H1 (cell line): ENCODE results near the gene RHBDF2. TPM values are rescaled to one million over a fixed set of nuclear protein-coding genes. Genes with fewer than 3 reads are reported as not detected.

Source experiments
- CTCF ChIA-PET: fragments of 300-600 bp; sonication (Branson Sonifier 250); formaldehyde crosslinking; loops from one replicate; lab custom pipeline; 2021; ENCODE audit not compliant: partially characterized antibody; lab: Charles Lee
- POLR2A ChIA-PET: fragments of 300-600 bp; sonication (Branson Sonifier 250); formaldehyde crosslinking; loops from one replicate; lab custom pipeline; 2021; ENCODE audit warnings: inconsistent platforms; ENCODE audit not compliant: partially characterized antibody; lab: Charles Lee
- DNase-seq, 2 experiments: peaks; one replicate each; pipeline versions ENCODE4 v3.0.0 to v3.0.0-alpha.2; 2010 to 2022; ENCODE audit warnings: low spot score in 2 of 2, low read depth in 1 of 2, mixed read lengths in 1 of 2
- FAIRE-seq: peaks from 2 replicates; lab custom pipeline; 2011; peaks lifted over from hg19 to GRCh38; lab: Jason Lieb, UNC
- H2AFZ ChIP-seq: 2 replicates; pipeline ENCODE4 v1.8.1; 2012; ENCODE audit warnings: low read length, inconsistent platforms
- H2AK5ac ChIP-seq: 2 replicates; pipeline ENCODE4 v1.6.1; 2013; ENCODE audit warnings: low read depth, low read length
- H2BK120ac ChIP-seq: replicated peaks from 2 replicates; pipeline ENCODE3; 2013; ENCODE audit warnings: low read depth, low read length, inconsistent platforms
- H2BK12ac ChIP-seq: 2 replicates; pipeline ENCODE4 v1.6.1; 2013; ENCODE audit warnings: low read depth, low read length
- H2BK15ac ChIP-seq: 2 replicates; pipeline ENCODE4 v1.6.1; 2013; ENCODE audit warnings: low read length
- H2BK20ac ChIP-seq: 2 replicates; pipeline ENCODE4 v1.6.1; 2013; ENCODE audit warnings: low read length
- H2BK5ac ChIP-seq: 2 replicates; pipeline ENCODE4 v1.6.1; 2013; ENCODE audit warnings: low read depth, low read length
- H3K14ac ChIP-seq: 2 replicates; pipeline ENCODE4 v1.6.1; 2013; ENCODE audit warnings: inconsistent platforms; ENCODE audit not compliant: insufficient read length
- H3K18ac ChIP-seq: 2 replicates; pipeline ENCODE4 v1.6.1; 2013; ENCODE audit warnings: low read length; ENCODE audit errors: extremely low read depth
- H3K23ac ChIP-seq: 2 replicates; pipeline ENCODE4 v1.6.1; 2013; ENCODE audit warnings: inconsistent platforms; ENCODE audit not compliant: insufficient read length
- H3K23me2 ChIP-seq: 2 replicates; pipeline ENCODE4 v1.6.1; 2013; ENCODE audit warnings: low read depth, low read length
- H3K27ac ChIP-seq: 2 replicates; pipeline ENCODE4 v1.6.1; 2011; ENCODE audit warnings: low read depth, low read length, inconsistent platforms
- H3K27me3 ChIP-seq, 4 experiments: replicated peaks in 1 of 4; 1 replicate in 1 of 4; 2 replicates in 3 of 4; pipeline versions ENCODE4 v1.6.1 to v1.8.1; 2011 to 2013; ENCODE audit warnings: low read length in 3 of 4, mild to moderate bottlenecking in 3 of 4, inconsistent platforms in 2 of 4, mixed read lengths in 2 of 4, moderate library complexity in 1 of 4; ENCODE audit not compliant: control insufficient read depth in 3 of 4, insufficient read depth in 3 of 4; ENCODE audit errors: extremely low read depth in 1 of 4
- H3K36me3 ChIP-seq, 4 experiments: 2 replicates each; pipeline versions ENCODE4 v1.6.1 to v1.8.1; 2011 to 2013; ENCODE audit warnings: mild to moderate bottlenecking in 4 of 4, low read length in 3 of 4, moderate library complexity in 2 of 4, control low read depth in 1 of 4, inconsistent platforms in 1 of 4; ENCODE audit not compliant: insufficient read depth in 4 of 4, control insufficient read depth in 2 of 4
- H3K4ac ChIP-seq: replicated peaks from 2 replicates; pipeline ENCODE3; 2013; ENCODE audit warnings: low read length, low read depth, mixed read lengths, inconsistent platforms; ENCODE audit not compliant: insufficient read length
- H3K4me1 ChIP-seq, 4 experiments: replicated peaks in 1 of 4; 1 replicate in 1 of 4; 2 replicates in 3 of 4; pipeline versions ENCODE4 v1.6.1 to v1.8.1; 2011 to 2013; ENCODE audit warnings: low read length in 3 of 4, inconsistent platforms in 2 of 4, mixed read lengths in 1 of 4; ENCODE audit not compliant: insufficient read depth in 4 of 4, control insufficient read depth in 3 of 4
- H3K4me2 ChIP-seq, 2 experiments: 2 replicates each; pipeline versions ENCODE4 v1.6.1 to v1.8.1; 2011 to 2013; ENCODE audit warnings: low read depth in 2 of 2, low read length in 2 of 2, control low read depth in 1 of 2, inconsistent platforms in 1 of 2, mild to moderate bottlenecking in 1 of 2; ENCODE audit not compliant: insufficient read depth in 1 of 2
- H3K4me3 ChIP-seq, 4 experiments: fragments of 200-600, 300-600 bp in 1 of 4; sonication (generic), shearing (Covaris generic), sonication (Bioruptor Twin) in 1 of 4; 2 replicates each; pipeline versions ENCODE4 v1.5.1 to v1.8.1; 2011 to 2016; ENCODE audit warnings: low read length in 4 of 4, low read depth in 3 of 4, control low read depth in 2 of 4, inconsistent platforms in 2 of 4, mild to moderate bottlenecking in 2 of 4, mixed read lengths in 1 of 4, moderate library complexity in 1 of 4; ENCODE audit not compliant: insufficient read depth in 2 of 4; ENCODE audit errors: extremely low read depth in 1 of 4
- H3K56ac ChIP-seq: replicated peaks from 2 replicates; pipeline ENCODE3; 2013; ENCODE audit warnings: low read depth, mild to moderate bottlenecking, mixed read lengths, low read length, inconsistent platforms; ENCODE audit not compliant: insufficient read length
- H3K79me1 ChIP-seq: 2 replicates; pipeline ENCODE4 v1.6.1; 2013; ENCODE audit warnings: low read depth, low read length, control low read depth
- H3K79me2 ChIP-seq, 2 experiments: 2 replicates each; pipeline versions ENCODE4 v1.6.1 to v1.8.1; 2012 to 2013; ENCODE audit warnings: low read length in 2 of 2, mild to moderate bottlenecking in 2 of 2, inconsistent platforms in 1 of 2; ENCODE audit not compliant: insufficient read depth in 2 of 2, control insufficient read depth in 1 of 2
- H3K9ac ChIP-seq, 4 experiments: replicated peaks in 1 of 4; 1 replicate in 1 of 4; 2 replicates in 3 of 4; pipeline versions ENCODE4 v1.6.1 to v1.8.1; 2011 to 2013; ENCODE audit warnings: low read depth in 3 of 4, low read length in 3 of 4, control low read depth in 2 of 4, mild to moderate bottlenecking in 2 of 4, moderate library complexity in 2 of 4, inconsistent platforms in 1 of 4; ENCODE audit errors: extremely low read depth in 1 of 4
- H3K9me3 ChIP-seq, 2 experiments: 2 replicates each; pipeline versions ENCODE4 v1.6.1 to v1.8.1; 2012 to 2013; ENCODE audit warnings: mild to moderate bottlenecking in 2 of 2, moderate library complexity in 2 of 2, control low read depth in 1 of 2, inconsistent platforms in 1 of 2, low read depth in 1 of 2, low read length in 1 of 2, mixed read lengths in 1 of 2; ENCODE audit not compliant: insufficient read depth in 2 of 2
- H4K20me1 ChIP-seq, 2 experiments: replicated peaks in 1 of 2; 2 replicates each; pipeline versions ENCODE3 to v1.8.1; 2011 to 2013; ENCODE audit warnings: inconsistent platforms in 2 of 2, low read length in 2 of 2, mild to moderate bottlenecking in 1 of 2; ENCODE audit not compliant: insufficient read depth in 2 of 2, control insufficient read depth in 1 of 2
- H4K5ac ChIP-seq: 2 replicates; pipeline ENCODE4 v1.6.1; 2013; ENCODE audit warnings: low read length, low read depth, mixed read lengths, inconsistent platforms; ENCODE audit not compliant: insufficient read length
- H4K8ac ChIP-seq: 2 replicates; pipeline ENCODE4 v1.8.0; 2013; ENCODE audit warnings: mild to moderate bottlenecking, moderate library complexity, low read length, inconsistent platforms; ENCODE audit not compliant: insufficient read depth; ENCODE audit errors: extremely low read depth
- H4K91ac ChIP-seq: replicated peaks from 2 replicates; pipeline ENCODE3; 2013; ENCODE audit warnings: low read length, mixed read lengths, inconsistent platforms; ENCODE audit not compliant: insufficient read length
- GTF2F1 ChIP-seq: IDR thresholded peaks from 2 replicates; pipeline ENCODE4 v1.6.1; 2012; ENCODE audit warnings: low read depth, low read length, improper control_type of control experiment, borderline replicate concordance
- NANOG ChIP-seq: IDR thresholded peaks from 2 replicates; pipeline ENCODE4 v1.6.1; 2011; ENCODE audit warnings: low read length, low read depth, mild to moderate bottlenecking, inconsistent platforms; ENCODE audit not compliant: insufficient read depth, poor library complexity, severe bottlenecking
- POLR2AphosphoS5 ChIP-seq: IDR thresholded peaks from 2 replicates; pipeline ENCODE4 v1.6.1; 2011; ENCODE audit warnings: low read depth, low read length
- SIX5 ChIP-seq: IDR thresholded peaks from 2 replicates; pipeline ENCODE4 v1.6.1; 2011; ENCODE audit warnings: mild to moderate bottlenecking, low read depth, low read length
- TEAD4 ChIP-seq: IDR thresholded peaks from 2 replicates; pipeline ENCODE4 v1.6.1; 2012; ENCODE audit warnings: low read depth, low read length, inconsistent platforms, mixed read lengths
- WGBS, 2 experiments: shearing (Covaris generic) in 1 of 2; methylation state at CpG; one replicate each; pipeline versions ENCODE4 v1.1.6 to v1.1.7; 2013 to 2015; ENCODE audit warnings: low lambda C conversion rate in 2 of 2, mixed read lengths in 2 of 2, inconsistent platforms in 1 of 2, low coverage in 1 of 2, missing lambda C conversion rate in 1 of 2; ENCODE audit not compliant: insufficient replicate concordance in 2 of 2, insufficient coverage in 1 of 2, insufficient read length in 1 of 2; ENCODE audit errors: extremely low coverage in 1 of 2, missing lambda C conversion rate in 1 of 2; 5-methylcytosine and 5-hydroxymethylcytosine counted together
- polyA plus RNA-seq, 7 experiments: library from polyadenylated mRNA; depleted of rRNA in 3 of 7; stranded (reverse) in 5 of 7; unstranded in 2 of 7; fragments of >200 nt in 5 of 7; fragments of 200-250 nt in 2 of 7; gene quantifications; 1 replicate in 5 of 7; 2 replicates in 1 of 7; 4 replicates in 1 of 7; pipeline versions ENCODE4 v1.2.1 to v1.2.3, GENCODE V29; 2011 to 2013; ENCODE audit warnings: missing spikeins in 2 of 7, mixed read lengths in 2 of 7
- total RNA-seq: library from RNA; stranded (reverse); fragmentation: NEBNext Ultra II Directional; extraction: Animal tissue kit (Norgen Biotek cat#: 25700); gene quantifications from 2 replicates; pipeline ENCODE4 v1.2.1, GENCODE V29; 2021
- TF ChIP-seq, protein P1 (sequence below), 3 experiments: IDR thresholded peaks; 1 replicate in 2 of 3; 2 replicates in 1 of 3; pipeline versions ENCODE4 v1.5.1 to v1.6.1; 2011; ENCODE audit warnings: low read length in 3 of 3, mild to moderate bottlenecking in 3 of 3, inconsistent platforms in 2 of 3, low read depth in 1 of 3, moderate library complexity in 1 of 3; ENCODE audit not compliant: insufficient read depth in 1 of 3; ENCODE audit errors: control extremely low read depth in 1 of 3

RHBDF2 gene
- total and polyA plus RNA-seq, 2 of the 8 experiments (the other 6 are each of a cell fraction or from before 2014, with no cell fraction given) = 21.2 to 25.9 TPM

DNA sequence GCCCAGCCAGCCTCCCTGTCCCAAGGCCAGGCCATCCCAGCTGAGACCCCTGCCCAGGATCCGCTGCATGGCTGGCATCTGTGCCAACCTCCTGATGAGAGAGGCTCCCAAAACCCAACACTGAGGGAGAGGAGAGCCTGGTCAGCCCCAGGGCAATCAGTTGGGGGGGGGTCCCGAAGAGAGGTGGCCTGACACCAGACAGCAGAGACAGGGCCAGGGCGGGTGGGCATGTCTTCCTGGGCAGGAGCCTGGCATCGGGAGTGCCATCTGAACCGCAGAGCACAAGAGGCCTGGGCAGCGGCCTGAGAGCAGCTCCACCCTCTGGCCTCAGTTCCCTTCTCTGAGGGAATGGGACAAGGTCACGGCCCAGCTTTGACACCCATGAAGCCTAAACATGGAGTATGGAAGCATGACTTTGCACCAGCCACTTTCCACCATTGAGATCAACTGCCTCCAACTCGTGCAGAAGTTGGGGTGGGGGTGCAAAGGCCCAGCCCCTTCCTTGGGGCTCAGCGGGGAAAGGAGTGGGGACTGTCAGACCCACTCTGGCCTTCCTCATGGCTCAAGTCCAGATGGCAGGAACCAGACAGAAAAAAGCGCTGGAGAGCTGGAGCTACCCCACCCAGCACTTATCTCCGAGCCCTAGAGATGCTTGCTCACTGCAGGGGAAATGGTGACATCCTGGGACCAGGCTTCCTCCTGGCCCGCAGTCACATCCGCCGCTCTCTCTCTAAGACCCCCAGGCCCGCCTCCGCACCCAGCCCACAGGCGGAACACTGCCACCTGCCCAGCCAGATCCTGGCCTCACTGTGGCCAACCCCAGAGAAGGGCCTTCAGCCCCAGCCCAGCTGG is 9.7 kb downstream of the RHBDF2 start:
- POLR2A ChIA-PET = interaction anchor here (0.8 to 1.4 kb wide), 3 partner anchors 13 to 66 kb away, joined by 3 to 4 read pairs (median 3); no protein-coding TSS in a partner anchor
- TF ChIP-seq GTF2F1 (no peak), SIX5 (no peak), TEAD4 (no peak), NANOG (no peak), POLR2AphosphoS5 (no peak)
- TF ChIP-seq, protein P1, sequence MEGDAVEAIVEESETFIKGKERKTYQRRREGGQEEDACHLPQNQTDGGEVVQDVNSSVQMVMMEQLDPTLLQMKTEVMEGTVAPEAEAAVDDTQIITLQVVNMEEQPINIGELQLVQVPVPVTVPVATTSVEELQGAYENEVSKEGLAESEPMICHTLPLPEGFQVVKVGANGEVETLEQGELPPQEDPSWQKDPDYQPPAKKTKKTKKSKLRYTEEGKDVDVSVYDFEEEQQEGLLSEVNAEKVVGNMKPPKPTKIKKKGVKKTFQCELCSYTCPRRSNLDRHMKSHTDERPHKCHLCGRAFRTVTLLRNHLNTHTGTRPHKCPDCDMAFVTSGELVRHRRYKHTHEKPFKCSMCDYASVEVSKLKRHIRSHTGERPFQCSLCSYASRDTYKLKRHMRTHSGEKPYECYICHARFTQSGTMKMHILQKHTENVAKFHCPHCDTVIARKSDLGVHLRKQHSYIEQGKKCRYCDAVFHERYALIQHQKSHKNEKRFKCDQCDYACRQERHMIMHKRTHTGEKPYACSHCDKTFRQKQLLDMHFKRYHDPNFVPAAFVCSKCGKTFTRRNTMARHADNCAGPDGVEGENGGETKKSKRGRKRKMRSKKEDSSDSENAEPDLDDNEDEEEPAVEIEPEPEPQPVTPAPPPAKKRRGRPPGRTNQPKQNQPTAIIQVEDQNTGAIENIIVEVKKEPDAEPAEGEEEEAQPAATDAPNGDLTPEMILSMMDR (IDR thresholded peaks at IDR 0.05; ENCODE audit: control extremely low read depth in 1 of 3, insufficient read depth in 1 of 3, low read depth in 1 of 3, low read length in 3 of 3) = no peak

More for the DNA sequence above, 9.7 kb downstream of the RHBDF2 start:
- H3K4me2 ChIP-seq = no peak overlapping the region
- H4K5ac ChIP-seq = no peak overlapping the region
- H3K79me2 ChIP-seq = no peaks in the 10 kb centered on the region
- no peak overlapping the region for H2AK5ac ChIP-seq
- no peak overlapping the region for H3K9ac ChIP-seq
- peaks cover 5 to 17% (median 10%) of the 10 kb centered on the region in 4 experiments for H3K4me1 ChIP-seq
- 91% methylated on average over 13 of the region's 17 CpGs; no CpG with 5 or more reads in 1 of the 2 experiments for WGBS, 2 experiments
- no peaks in the 10 kb centered on the region for H3K27me3 ChIP-seq
- no peak overlapping the region; the same call in 1 of the 2 replicates for H3K27ac ChIP-seq
- no peaks in the 10 kb centered on the region for H3K9me3 ChIP-seq
- H2BK20ac ChIP-seq = no peak overlapping the region
- H3K56ac ChIP-seq = no peak overlapping the region
- H4K20me1 ChIP-seq = peaks cover 6 to 15% of the 10 kb centered on the region in 2 experiments
- no peak overlapping the region for H3K23ac ChIP-seq
- H2BK120ac ChIP-seq = no peak overlapping the region
- no peak overlapping the region for H2BK15ac ChIP-seq
- H3K14ac ChIP-seq = no peak overlapping the region
- H3K36me3 ChIP-seq = no peaks in the 10 kb centered on the region
- H4K8ac ChIP-seq = peak overlapping the region; percentile 87; the same call in 1 of the 2 replicates
- H2BK12ac ChIP-seq = no peak overlapping the region
- CTCF ChIA-PET = interaction anchor here (0.6 to 20.2 kb wide), 10 partner anchors 14 to 192 kb away, joined by 3 to 446 read pairs (median 8); partner anchors contain the start of gene AANAT
- no peak overlapping the region for H2AFZ ChIP-seq
- no peak overlapping the region for H3K4me3 ChIP-seq
- H3K18ac ChIP-seq = no peak overlapping the region
- DNase-seq (peak in 1 of 2 experiments; percentile 41), FAIRE-seq (no peak)
- H3K4ac ChIP-seq = no peak overlapping the region
- H3K79me1 ChIP-seq = peaks cover 3% of the 10 kb centered on the region; the same call in 1 of the 2 replicates
- no peaks in the 10 kb centered on the region for H3K23me2 ChIP-seq
- H4K91ac ChIP-seq = no peak overlapping the region
- H2BK5ac ChIP-seq = no peak overlapping the region
